ENCODE data around the gene DROSHA. TPM values are rescaled to one million over a fixed set of nuclear protein-coding genes. Genes with fewer than 3 reads are reported as not detected.

Gene DROSHA
- total RNA-seq, 1 experiment from 2014 or later: 106 TPM

DNA sequence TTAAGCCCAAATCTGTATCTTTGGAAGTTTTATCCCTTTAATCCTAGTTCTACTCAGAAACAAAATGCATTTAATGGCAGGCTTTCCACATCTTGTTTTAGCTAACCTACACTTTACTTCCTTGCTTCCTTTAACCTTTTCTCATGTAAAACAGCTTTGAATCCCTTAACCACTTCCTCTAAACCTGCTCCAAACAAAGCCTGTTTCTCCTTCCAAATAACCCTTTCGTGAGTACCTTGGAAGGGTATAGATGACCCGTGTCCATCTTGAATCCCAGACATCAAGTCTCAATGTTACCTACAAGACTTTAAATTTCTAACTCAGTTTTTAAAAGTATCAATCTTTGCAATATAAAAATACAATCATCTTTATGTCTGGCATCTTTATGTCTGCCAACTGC is 78.4 kb downstream of the DROSHA start:
- Histone ChIP-seq H2BK12ac (ENCODE audit: insufficient read length, low read depth, low read length) (no peak overlapping the region), H4K91ac (ENCODE audit: insufficient read length, low read depth, low read length) (no peak overlapping the region), H3T11ph (ENCODE audit: low read length) (no peak overlapping the region), H4K20me1 (ENCODE audit: control insufficient read depth, insufficient read depth, insufficient read length) (no peaks in the 10 kb centered on the region), H3K4ac (ENCODE audit: low read depth, low read length) (no peak overlapping the region), H2BK120ac (ENCODE audit: low read depth, low read length, poor library complexity, severe bottlenecking) (no peak overlapping the region), H4K8ac (replicated peaks; ENCODE audit: insufficient read length, low read depth, low read length) (no peak overlapping the region), H2BK20ac (ENCODE audit: low read depth, low read length, poor library complexity, severe bottlenecking) (no peak overlapping the region), H2AFZ (ENCODE audit: low read length) (no peak overlapping the region), H3K79me2 (ENCODE audit: insufficient read depth, low read length) (no peaks in the 10 kb centered on the region), H3K9ac (ENCODE audit: extremely low read depth, insufficient read length, low read length) (no peak overlapping the region), H3K79me1 (ENCODE audit: insufficient read depth, low read depth, low read length, poor library complexity, severe bottlenecking) (no peaks in the 10 kb centered on the region), H2BK5ac (ENCODE audit: insufficient read length, low read length) (no peak overlapping the region), H3K23ac (ENCODE audit: insufficient read length, low read depth, low read length) (no peak overlapping the region), H2BK15ac (ENCODE audit: low read depth, low read length) (no peak overlapping the region), H3K4me2 (ENCODE audit: insufficient read depth, insufficient read length, low read length) (no peak overlapping the region), H3K18ac (ENCODE audit: insufficient read length, low read depth, low read length) (no peak overlapping the region), H3K4me1 (ENCODE audit: insufficient read depth, low read length) (peaks cover 3% of the 10 kb centered on the region; the same call in 1 of the 2 replicates), H3K23me2 (ENCODE audit: insufficient read length, low read depth, low read length, poor library complexity, severe bottlenecking) (no peaks in the 10 kb centered on the region), H3K9me3 (ENCODE audit: control insufficient read depth, low read depth, low read length) (peaks cover 13% of the 10 kb centered on the region), H3K14ac (ENCODE audit: insufficient read depth, low read length) (no peak overlapping the region), H3K56ac (ENCODE audit: insufficient read length, low read depth, low read length) (no peak overlapping the region), H3K27ac (ENCODE audit: insufficient read length, low read depth, low read length) (peak overlapping the region; percentile 95), H4K5ac (ENCODE audit: insufficient read length, low read depth, low read length) (no peak overlapping the region), H2AK5ac (ENCODE audit: insufficient read length, low read length) (no peak overlapping the region), H3K27me3 (ENCODE audit: insufficient read depth, low read length) (no peaks in the 10 kb centered on the region)
- H3K9me3 Mint-ChIP-seq: peaks cover 26 to 28% of the 10 kb centered on the region in 2 experiments
- peaks cover 59 to 75% (median 70%) of the 10 kb centered on the region in 3 experiments for H3K36me3 Mint-ChIP-seq (ENCODE audit: insufficient read depth in 1 of 3, low read depth in 3 of 3)
- WGBS (ENCODE audit: extremely low coverage, insufficient read length, low lambda C conversion rate): no CpG with 5 or more reads among the region's 2 CpGs
- DNase-seq: no peak
- H3K4me1 Mint-ChIP-seq: peaks cover 13 to 16% of the 10 kb centered on the region in 2 experiments
- TF ChIP-seq, protein P1, sequence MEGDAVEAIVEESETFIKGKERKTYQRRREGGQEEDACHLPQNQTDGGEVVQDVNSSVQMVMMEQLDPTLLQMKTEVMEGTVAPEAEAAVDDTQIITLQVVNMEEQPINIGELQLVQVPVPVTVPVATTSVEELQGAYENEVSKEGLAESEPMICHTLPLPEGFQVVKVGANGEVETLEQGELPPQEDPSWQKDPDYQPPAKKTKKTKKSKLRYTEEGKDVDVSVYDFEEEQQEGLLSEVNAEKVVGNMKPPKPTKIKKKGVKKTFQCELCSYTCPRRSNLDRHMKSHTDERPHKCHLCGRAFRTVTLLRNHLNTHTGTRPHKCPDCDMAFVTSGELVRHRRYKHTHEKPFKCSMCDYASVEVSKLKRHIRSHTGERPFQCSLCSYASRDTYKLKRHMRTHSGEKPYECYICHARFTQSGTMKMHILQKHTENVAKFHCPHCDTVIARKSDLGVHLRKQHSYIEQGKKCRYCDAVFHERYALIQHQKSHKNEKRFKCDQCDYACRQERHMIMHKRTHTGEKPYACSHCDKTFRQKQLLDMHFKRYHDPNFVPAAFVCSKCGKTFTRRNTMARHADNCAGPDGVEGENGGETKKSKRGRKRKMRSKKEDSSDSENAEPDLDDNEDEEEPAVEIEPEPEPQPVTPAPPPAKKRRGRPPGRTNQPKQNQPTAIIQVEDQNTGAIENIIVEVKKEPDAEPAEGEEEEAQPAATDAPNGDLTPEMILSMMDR (conservative IDR thresholded peaks at IDR 0.05): no peak
- H3K27me3 Mint-ChIP-seq (ENCODE audit: low read depth): no peaks in the 10 kb centered on the region
- H3K27ac Mint-ChIP-seq: peak overlapping the region; percentile 50 to 93 (median 81); a peak in 6 of 7 replicates
- no peak overlapping the region; a peak in 1 of 5 replicates for H3K4me3 Mint-ChIP-seq

Measured in H9 (cell line).